ENCODE measurements around the gene ARID1A. TPM values are rescaled to one million over a fixed set of nuclear protein-coding genes. Genes with fewer than 3 reads are reported as not detected.

Gene ARID1A
- total and polyA plus RNA-seq, 2 of the 8 experiments (the other 6 are each of a cell fraction or from before 2014, with no cell fraction given): 52.1 to 103 TPM

GRCh38 chr1:26775666-26776065, 79.9 kb downstream of the ARID1A start (continued):
- TF ChIP-seq, protein P1, sequence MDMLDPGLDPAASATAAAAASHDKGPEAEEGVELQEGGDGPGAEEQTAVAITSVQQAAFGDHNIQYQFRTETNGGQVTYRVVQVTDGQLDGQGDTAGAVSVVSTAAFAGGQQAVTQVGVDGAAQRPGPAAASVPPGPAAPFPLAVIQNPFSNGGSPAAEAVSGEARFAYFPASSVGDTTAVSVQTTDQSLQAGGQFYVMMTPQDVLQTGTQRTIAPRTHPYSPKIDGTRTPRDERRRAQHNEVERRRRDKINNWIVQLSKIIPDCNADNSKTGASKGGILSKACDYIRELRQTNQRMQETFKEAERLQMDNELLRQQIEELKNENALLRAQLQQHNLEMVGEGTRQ (IDR thresholded peaks at IDR 0.05; ENCODE audit: low read length): no peak

Data from H1 (cell line).